ENCODE data around the gene CENPM. TPM values are rescaled to one million over a fixed set of nuclear protein-coding genes. Genes with fewer than 3 reads are reported as not detected.

CENPM gene
- polyA plus RNA-seq, 4 donors: 10.3 to 15.6 (median 11.6) TPM

DNA sequence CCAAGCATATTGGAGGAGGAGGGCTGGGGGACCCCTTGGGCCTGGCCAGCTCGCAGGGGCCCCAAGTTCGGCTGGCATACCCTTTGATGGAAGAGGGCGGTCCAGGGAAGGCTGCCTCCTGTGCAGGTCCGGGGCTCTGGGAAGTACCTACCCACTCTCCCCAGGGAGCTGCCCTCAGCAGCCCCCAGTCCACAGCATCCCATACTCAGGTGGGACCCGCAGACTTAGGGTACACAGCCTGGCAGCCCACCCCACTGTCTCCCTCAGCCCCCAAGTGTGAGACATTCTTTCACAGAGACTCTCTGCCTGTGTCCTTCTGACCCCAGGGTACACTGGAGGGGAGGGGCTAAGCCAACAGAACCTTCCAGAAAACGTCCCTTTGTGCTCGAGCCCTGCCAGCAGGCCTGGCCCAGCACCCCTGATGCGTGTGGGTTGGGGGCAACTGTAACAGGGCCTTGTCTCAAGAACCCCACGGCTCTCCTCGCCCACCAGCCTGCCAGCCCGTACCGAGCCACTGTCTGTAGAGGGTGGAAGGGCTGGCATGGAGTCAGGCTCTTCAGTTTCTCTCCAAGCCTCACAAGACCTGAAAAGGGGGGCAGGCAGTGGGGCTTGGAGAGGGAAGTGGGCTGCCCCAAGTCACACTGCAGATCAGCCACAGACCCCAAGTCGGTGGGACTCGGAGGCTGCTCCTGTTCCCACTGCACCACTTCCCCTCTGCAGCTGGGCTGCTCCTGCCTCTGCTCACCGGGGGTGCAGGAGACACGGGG is 13.4 kb downstream of the CENPM start:
- DNase-seq (ENCODE audit: low read depth in 4 of 4, low spot score in 3 of 4): no peak

DNA sequence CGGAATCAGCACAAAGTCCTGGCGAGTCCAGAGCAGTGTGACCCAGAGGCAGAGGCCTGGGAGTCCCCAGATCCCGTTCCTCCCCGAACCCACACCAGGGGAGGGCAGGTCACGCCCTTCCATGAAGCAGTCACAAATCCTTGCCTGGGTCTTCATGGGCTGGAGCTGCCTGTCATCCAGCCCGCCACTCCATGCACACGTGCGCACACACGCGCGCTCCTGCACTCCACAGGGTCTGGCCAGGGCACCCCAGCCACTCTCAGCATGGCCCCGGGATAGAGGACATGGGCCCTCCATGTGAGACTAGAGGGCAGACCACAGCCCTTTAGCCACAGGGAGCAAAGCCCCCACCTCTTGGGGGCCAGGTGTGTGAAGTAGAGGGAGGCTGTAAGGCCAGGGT is 14.6 kb downstream of the CENPM start:
- DNase-seq (ENCODE audit: low read depth in 4 of 4, low spot score in 3 of 4): no peak

DNA sequence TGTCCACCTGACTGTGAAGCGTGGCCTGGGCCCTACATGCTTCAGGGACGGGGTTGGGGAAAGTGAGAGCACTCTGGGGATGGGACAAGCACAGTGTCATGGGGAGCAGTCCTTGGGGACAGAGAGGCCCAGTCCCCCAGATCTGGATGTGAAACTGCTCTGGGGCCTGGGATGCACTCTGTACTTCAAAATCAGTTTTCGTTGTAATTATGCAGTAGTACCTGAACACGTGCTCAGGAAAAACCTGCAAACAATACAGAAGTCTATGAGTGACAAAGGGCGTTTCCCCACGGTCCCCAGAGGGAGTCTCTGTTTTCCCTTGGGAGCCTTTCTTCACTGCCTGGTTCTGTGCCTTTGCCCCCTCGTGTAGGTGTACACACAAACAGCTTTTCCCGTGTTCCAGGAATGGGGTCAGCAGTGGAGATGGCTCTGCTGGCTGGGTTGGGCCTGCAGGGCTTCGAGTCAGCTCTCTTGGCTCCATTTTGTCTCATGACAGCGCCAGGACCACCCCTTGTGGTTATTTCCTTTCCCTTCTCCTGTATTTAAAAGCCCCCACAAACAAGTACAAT is 15.2 kb downstream of the CENPM start:
- DNase-seq (ENCODE audit: low read depth in 4 of 4, low spot score in 3 of 4): no peak

DNA sequence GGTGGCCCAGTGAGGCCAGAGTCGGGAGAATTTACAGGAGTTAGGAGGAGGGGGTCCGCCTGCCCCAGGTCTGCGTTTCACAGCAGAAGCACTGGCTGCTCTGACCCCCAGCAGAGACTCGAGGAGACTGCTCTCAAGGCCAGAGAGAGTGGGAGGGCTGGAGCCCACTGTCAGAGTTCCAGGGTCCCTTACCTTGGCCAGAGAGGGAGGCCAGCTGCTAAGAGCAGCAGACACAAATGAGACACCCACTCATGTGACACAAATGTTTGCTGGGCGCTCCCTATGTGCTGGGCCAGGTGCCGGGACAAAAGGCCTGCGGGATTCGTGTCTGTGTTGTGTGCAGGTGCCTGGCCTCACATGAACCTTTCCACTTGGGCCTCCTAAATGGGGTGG is 17.5 kb downstream of the CENPM start:
- DNase-seq (ENCODE audit: low read depth in 4 of 4, low spot score in 3 of 4): no peak

DNA sequence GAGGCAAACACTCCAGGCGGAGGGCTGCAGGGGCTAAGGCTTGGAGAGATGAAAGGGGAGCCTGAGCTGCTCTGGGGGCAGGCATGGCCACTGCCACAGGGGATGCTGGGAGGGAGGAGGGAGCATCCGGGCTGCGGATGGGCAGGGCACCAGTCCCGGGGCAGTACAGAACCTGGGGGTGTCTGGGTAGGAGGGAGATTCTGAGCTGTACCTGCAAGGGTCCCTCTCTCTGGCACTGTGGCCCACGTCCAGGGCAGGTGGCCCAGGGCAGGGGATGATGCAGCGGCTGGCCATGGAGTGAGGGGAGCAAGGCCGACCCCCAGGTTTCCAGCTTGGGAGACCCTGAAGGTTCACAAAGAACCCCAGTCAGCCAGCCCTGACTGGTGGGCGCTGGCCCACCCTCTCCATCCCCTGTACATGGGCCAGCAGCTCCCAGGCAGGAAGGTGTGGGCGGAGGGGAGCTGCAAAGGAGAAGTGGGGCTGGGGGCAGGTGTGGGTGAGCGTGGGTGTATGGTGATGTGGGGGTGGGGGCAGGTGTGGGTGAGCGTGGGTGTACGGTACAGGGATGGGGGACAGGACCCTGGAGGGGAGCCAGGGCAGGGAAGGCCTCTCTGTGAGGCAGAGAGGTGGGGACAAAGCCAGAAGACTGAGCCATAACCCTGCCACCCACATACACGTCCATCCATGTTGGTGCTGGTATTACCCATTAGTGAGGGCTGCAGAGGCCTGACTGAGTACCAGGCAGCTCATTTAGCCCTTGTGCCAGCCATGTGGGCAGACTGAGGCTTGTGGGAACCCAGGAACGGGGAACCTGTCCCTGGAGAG is 18.1 kb downstream of the CENPM start:
- DNase-seq (ENCODE audit: low read depth in 4 of 4, low spot score in 3 of 4): no peak

DNA sequence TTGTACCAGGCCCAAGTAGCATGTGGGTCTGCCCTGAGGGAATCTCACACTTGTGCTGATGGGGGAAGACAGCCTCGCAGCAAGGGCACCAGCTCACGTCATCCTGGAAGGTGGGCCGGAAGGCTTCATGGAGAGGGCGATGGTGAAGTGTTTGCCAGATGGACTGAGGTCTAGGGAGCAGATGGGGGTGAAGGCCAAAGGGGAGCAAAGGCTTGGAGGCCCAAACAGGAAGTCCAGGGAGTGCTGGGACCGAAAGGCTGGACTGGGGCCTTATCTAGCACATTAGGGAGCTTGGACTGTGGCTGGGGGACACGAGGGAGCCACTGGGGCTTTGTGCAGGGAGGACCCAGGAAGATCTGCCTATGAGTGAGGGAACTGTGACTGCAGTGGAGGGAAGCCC is 19.1 kb downstream of the CENPM start:
- DNase-seq (ENCODE audit: low read depth in 4 of 4, low spot score in 3 of 4): no peak

DNA sequence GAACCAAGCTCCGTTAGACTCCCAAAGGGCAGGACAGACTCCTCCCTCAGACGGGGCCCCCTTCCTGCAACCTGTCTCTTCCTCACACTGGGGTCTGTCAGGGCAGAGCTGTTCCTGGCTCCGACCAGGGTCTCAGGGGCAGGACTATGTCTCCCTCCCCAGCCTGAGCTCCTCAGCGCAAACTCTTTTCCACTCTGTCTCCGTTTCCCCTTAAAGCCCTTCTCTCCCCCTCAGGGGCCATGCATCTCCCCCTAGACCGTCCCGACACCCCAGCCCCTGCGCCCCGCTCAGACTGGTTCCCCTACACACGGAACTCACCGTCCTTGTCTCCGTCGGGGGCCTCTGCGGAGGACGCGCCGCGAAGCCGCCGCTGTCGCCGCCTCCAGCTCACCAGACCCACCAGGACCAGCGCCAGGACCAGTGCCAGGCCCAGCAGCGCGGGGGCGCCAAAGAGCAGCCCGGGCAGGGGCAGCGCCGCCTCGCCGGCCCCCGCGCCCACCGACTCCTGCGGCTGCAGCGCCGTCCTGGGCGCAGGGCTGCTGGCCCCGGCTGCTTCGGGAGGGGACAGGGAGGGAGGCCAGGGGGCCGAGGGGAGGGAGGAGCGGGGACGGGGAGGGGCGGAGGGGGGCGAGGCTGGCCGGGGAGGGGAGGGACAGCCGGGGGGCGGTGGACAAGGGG is 21.0 kb downstream of the CENPM start:
- no peak for DNase-seq (ENCODE audit: low read depth in 4 of 4, low spot score in 3 of 4)

DNA sequence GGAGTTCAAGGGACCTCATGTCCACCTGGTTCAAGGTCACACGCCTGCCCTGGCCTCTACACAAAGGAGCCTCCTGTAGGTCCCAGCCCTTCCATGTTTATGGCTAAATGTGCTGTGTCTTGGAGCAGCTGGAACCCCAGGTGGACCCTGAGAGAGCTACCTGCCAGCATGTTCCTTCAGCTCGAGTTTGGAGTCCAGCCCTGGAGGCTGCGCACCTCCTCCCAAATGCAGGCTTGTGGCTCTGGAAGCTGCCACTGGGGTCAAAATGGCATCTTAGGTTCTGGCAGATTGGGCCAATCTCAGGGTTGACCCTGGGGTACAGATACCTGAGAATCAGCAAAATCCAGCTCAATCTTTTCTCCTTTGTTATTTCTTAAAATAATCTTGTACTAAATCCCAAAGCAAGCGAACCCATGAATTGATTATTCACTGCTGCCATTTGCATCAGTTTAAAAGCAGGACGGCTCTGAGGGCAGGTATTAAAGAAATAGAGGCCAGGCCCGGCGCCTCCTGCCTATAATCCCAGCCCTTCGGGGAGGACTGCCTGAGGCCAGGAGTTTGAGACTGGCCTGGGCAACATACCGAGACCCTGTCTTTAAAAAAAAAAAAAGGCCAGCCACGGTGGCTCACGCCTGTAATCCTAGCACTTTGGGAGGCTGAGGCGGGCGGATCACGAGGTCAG is 23.2 kb downstream of the CENPM start:
- DNase-seq (ENCODE audit: low read depth in 4 of 4, low spot score in 3 of 4): no peak

DNA sequence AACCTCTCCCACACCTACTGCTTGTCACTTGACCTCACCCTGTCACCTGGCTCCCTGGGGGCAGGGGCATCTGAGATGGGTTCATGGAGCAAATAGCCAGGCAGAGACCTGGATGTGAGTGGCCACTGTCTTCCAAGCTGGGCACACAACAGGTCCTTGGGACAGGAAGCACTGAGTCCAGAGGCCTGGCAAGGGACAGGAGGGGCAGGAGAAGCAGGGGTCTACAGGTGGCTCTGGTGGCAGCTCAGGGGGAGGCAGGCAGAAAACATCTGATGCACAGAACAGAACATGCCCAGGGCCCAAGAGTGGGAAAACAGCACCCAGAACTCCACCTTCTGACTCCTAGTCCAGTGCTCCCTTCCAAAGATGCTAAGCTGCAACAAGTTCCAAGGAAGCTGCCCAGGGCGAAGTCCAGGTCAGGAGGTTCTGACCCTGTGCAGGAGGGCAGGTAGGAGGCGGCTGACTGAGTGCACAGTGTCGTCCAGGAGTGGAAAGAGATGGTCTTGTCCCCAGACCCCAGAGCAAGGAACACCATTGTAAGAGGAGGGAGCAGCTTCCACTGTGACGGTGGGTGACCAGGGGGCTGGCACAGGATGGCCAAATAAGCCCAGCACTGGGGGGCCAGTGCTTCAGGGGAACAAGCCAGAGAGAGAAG is 23.9 kb downstream of the CENPM start:
- no peak for DNase-seq (ENCODE audit: low read depth in 4 of 4, low spot score in 3 of 4)

DNA sequence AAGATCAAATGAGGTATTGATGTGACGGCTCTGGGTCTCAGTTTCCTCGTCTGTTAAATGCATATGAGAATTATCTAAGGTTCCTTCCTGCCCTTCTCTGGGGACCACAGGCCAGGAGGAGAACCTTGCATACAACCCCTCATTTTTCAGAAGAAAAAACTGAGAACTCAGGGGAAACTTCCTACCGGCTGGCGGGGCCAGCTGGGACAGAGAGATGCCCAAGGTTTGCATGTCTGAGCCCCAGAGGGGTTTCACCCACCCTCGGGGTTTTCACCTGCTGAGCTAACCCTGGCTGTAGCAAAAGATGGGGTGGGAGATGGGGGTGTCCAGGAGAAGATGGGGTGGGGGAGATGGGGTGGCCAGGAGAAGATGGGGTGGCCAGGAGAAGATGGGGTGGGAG is 24.6 kb downstream of the CENPM start:
- DNase-seq (ENCODE audit: low read depth in 4 of 4, low spot score in 3 of 4): no peak

DNA sequence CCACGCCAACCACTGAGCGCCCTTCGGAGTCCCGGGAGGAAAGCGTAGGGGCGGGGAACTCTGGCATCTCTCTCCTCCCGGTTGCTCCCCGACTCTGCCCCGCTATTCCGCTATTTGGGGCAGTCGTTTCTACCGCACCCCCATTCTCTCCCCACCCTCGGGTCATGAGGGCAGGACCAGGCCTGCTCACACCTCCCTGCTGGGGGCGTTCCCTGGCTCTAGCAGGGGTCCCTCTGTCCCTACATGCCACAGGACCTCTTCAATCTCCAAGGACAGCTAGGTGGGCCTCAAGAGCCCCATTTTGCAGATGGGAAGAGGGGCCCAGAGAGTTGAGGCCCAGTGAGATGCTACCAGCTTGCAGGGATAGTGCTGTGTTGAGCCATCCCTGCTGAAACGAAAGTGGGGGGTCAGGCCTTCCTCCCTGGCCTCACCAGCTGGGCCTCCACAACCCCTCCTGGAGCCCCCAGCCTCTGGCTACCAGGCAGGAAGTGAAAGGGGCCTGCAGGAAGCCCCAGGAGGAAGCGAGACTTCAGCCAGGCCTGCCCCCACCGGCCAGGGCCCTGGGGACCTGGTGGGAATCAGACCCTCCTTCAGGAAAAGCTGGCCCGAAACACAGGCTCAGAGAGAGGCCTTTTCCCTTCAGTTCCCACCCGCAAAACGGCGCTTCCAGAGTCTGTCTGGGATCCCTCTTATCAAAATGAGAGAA is 26.5 kb downstream of the CENPM start:
- no peak for DNase-seq (ENCODE audit: low read depth in 4 of 4, low spot score in 3 of 4)

DNA sequence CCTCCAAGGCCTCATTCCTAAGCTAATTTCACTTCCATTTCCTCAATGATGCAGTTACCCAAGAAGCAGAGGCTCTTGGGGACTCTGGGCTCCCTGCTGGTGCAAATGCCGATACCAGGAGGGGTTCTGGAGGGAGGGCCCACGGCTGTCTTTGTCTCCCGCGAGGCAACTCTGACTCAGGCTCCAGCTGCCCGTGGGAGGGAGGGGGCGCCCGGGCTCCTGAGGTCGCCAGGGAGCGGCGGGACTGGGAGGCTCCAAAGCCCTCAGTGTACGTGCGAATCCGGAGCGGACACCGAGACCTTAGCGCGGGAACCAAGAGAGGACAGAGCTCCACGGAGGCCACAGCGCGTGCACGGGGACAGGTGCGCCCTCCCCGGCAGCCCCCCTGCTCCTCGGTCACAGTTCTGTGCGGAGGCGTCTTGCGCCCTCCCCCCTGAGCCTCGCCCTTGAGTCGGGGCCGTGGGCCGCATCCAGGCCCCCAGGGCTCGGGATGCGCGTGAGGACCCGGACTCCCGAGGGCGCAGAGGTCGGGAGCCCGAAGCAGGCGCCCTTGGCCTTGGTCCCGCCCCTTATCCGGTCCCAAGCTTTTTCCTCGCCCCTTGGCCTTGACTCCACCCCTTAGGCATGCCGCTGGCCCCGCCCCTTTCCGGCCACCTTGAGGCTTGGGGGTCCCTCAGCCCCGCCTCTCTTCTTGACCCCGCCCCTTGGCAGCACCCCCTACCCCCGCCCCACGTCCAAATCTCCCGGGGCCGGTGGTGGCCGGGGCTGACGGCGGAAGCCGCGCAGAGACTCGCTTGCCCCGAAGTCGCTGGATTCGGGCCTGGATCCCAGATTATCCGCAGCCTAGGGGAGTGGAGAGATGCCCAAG is 27.4 kb downstream of the CENPM start:
- no peak for DNase-seq (ENCODE audit: low read depth in 4 of 4, low spot score in 3 of 4)

DNA sequence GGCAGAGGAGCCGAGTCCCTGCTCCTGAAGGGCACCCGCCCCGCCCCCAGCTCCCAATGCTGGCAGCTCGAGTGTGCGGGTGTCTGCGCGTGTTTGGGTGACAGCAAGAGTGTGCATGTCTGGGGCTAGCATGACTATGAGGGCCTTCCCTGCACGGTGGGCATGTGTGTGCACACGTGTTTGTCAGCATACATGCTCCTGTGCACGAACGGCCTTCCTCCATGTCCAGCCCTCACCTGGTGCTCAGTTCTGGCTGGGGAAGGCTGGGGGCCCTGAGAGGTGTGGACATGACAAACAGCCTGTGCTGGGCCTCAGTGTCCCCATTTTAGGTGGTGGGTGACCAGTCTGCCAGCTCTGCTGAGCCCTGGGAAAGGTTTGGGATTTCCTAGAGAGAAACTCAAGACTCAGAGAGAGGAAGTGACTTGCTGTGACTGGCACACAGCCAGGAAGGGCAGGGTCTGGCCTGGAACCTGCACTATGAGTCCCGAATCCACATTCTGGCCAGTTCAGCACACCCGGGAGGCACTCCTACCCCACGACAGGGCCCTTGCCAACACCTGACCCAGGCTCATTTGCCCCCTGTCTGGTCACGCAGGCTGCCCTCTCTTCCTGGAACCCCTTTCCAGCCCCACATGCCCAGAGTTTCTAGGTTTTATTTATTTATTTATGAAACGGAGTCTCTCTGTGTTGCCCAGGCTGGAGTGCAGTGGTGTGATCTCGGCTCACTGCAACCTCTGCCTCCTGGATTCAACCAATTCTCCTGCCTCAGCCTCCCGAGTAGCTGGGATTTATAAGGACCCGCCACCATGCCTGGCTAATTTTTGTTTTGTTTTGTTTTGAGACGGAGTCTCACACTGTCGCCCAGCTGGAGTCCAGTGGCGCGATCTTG is 28.8 kb downstream of the CENPM start:
- DNase-seq (ENCODE audit: low read depth in 4 of 4, low spot score in 3 of 4): no peak

DNA sequence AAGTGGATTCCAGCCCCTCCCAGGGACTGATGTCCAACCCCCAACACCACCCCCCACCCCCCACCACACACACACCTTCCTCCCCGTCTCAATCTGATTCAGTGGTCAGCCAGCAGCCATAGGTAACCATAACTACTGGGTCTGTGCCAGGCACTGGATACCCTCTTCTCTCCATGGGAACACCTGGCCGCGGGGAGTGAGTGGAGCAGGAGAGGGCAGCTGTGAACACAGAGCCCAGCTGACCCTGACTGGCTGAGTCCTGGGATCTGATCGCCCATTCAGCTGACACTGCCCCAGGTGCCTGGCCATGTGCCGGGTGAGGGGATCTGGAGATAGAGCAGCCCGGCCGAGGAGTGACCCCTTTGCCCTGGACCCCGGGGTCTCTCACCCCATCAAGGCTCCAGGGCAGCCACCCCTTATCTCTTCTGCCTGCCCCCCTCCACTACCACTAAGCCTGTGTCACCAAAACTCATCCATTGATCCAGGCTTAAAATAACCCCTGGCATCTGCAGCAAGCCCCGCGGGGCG is 29.5 kb downstream of the CENPM start:
- DNase-seq (ENCODE audit: low read depth in 4 of 4, low spot score in 3 of 4): no peak

DNA sequence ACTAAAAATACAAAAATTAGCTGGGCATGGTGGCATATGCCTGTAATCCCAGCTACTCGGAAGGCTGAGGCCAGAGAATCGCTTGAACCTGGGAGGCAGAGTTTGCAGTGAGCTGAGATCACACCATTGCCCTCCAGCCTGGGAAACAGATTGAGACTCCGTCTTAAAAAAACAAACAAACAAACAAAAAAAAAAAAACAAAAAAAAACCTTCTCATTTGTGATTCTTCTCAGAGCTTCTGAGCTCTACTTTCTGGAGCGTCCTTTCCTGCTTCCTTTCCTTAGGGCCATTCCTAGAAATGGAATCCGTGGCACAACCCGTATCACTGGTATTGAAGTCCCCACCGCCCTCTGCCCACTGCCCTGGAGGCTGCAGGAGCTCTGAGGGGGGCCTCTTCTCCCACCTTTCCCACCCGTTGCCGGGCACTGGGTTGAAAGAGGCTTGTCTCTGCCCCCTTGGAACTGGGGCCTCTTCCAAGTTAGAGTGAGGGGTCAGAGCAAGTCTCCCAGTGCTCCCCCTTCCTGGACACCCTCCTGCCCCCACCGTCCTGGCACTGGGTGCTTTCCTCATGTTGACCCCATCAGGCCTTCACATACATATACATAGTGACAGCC is 30.1 kb downstream of the CENPM start:
- no peak for DNase-seq (ENCODE audit: low read depth in 4 of 4, low spot score in 3 of 4)

DNA sequence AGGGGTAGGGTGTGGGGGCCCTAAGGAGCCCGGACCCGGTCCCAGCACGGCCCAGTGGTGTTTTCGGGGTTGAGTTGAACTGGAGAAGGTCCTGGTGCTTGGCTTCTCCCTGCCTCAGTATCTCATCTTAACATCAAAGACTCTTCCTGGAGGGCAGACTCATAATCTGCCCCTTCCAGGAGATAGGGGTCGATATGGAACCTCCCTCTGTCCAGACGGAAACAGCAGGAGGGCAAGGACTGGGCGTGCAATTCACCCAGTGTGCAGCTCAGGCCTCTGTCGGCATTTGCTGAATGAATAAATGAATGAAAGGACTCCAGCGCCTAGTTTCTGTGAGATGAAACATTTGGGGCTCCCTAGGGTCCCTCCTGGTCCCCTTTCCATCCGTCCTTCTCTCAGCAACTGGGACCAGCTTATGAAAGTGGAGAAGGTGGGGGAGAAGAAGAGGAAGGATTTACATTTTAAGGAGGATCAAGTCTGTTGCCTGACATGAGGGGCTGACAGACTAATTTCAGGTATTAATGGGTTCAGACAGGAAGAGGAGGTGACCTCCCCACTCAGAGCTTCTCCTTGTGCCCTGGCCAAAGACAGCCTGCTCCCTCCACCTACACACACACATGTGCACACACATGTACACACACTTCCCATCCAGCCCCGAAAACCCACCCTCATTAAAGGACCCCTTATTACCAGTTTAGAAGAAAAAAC is 31.0 kb downstream of the CENPM start:
- DNase-seq (ENCODE audit: low read depth in 4 of 4, low spot score in 3 of 4): no peak
